PFSK-1 (cell line): Measurements from ENCODE around the gene UBA1.

Source experiments
- FOXP2 ChIP-seq: optimal IDR thresholded peaks from 2 replicates; pipeline ENCODE3; 2011; ENCODE audit warnings: borderline replicate concordance, control low read depth, inconsistent platforms; ENCODE audit not compliant: insufficient read depth; ENCODE audit errors: extremely low read length, extremely low read depth
- POLR2AphosphoS5 ChIP-seq: IDR thresholded peaks from 2 replicates; pipeline ENCODE4 v1.6.1; 2012; ENCODE audit warnings: low read depth, mild to moderate bottlenecking, control low read depth, low read length, moderate library complexity
- SIN3A ChIP-seq: IDR thresholded peaks from 2 replicates; pipeline ENCODE4 v1.6.1; 2012; ENCODE audit warnings: mild to moderate bottlenecking, low read length, moderate library complexity, borderline replicate concordance; ENCODE audit not compliant: insufficient read depth
- TAF1 ChIP-seq: IDR thresholded peaks from 2 replicates; pipeline ENCODE4 v1.6.1; 2012; ENCODE audit warnings: low read length, control low read depth, borderline replicate concordance; ENCODE audit not compliant: insufficient read depth
- TF ChIP-seq, protein P1 (sequence below), 2 experiments: IDR thresholded peaks; 2 replicates each; pipeline versions ENCODE4 v1.6.1 to v1.8.0; 2011 to 2012; ENCODE audit warnings: low read depth in 2 of 2, low read length in 2 of 2, control low read depth in 1 of 2, inconsistent platforms in 1 of 2, mild to moderate bottlenecking in 1 of 2, moderate library complexity in 1 of 2; ENCODE audit not compliant: insufficient read depth in 1 of 2

UBA1 gene

DNA sequence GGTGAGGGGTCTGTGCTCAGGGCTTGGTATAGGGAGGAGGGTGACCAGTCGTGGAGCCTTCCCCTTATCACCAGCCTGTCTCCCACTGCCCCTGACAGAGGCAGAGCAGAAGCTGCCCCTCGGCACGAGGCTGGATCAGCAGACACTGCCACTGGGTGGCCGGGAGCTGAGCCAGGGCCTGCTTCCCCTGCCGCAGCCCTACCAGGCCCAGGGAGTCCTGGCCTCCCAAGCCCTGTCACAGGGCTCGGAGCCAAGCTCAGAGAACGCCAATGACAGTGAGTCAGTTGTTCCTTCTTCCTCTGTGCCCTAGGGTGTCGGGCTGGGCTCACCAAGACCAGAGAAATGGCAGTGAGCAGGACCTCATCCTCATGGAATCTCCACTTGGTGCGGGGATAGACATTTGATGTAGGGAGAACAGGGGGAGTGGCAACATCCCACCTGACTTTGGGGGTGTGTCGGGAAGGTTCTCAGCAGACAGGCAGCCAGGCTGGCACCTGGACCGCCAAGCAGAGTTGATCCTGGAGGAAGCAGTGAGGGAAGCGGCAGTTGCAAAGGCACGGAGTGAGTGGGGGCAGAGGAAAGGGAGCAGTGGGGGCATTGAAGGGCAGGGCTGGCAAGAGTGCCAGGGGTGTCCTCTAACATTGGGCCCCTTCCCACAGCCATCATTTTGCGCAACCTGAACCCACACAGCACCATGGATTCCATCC, 14.3 kb upstream of the UBA1 start:
- TF ChIP-seq FOXP2 (no peak), TAF1 (no peak), POLR2AphosphoS5 (no peak), SIN3A (no peak)
- TF ChIP-seq, protein P1, sequence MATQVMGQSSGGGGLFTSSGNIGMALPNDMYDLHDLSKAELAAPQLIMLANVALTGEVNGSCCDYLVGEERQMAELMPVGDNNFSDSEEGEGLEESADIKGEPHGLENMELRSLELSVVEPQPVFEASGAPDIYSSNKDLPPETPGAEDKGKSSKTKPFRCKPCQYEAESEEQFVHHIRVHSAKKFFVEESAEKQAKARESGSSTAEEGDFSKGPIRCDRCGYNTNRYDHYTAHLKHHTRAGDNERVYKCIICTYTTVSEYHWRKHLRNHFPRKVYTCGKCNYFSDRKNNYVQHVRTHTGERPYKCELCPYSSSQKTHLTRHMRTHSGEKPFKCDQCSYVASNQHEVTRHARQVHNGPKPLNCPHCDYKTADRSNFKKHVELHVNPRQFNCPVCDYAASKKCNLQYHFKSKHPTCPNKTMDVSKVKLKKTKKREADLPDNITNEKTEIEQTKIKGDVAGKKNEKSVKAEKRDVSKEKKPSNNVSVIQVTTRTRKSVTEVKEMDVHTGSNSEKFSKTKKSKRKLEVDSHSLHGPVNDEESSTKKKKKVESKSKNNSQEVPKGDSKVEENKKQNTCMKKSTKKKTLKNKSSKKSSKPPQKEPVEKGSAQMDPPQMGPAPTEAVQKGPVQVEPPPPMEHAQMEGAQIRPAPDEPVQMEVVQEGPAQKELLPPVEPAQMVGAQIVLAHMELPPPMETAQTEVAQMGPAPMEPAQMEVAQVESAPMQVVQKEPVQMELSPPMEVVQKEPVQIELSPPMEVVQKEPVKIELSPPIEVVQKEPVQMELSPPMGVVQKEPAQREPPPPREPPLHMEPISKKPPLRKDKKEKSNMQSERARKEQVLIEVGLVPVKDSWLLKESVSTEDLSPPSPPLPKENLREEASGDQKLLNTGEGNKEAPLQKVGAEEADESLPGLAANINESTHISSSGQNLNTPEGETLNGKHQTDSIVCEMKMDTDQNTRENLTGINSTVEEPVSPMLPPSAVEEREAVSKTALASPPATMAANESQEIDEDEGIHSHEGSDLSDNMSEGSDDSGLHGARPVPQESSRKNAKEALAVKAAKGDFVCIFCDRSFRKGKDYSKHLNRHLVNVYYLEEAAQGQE (IDR thresholded peaks at IDR 0.05; ENCODE audit: insufficient read depth in 1 of 2, low read depth in 2 of 2, low read length in 2 of 2), result no peak

DNA sequence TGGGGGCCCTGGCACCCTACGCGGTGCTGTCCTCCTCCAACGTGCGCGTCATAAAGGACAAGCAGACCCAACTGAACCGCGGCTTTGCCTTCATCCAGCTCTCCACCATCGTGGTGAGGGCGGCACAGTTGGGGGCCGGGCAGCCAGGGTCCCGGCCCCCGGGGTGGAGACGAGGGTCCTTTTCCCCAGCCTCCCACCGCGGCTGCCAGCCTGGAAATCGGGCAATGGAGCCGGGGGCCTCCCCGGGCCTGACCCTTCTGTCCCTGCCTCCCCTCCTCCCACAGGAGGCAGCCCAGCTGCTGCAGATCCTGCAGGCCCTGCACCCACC, 13.7 kb upstream of the UBA1 start:
- TF ChIP-seq POLR2AphosphoS5, result no peak
- no peak for TF ChIP-seq SIN3A
- TF ChIP-seq FOXP2, result no peak
- TF ChIP-seq, protein P1 (IDR thresholded peaks at IDR 0.05; ENCODE audit: insufficient read depth in 1 of 2, low read depth in 2 of 2, low read length in 2 of 2), result no peak
- no peak for TF ChIP-seq TAF1

DNA sequence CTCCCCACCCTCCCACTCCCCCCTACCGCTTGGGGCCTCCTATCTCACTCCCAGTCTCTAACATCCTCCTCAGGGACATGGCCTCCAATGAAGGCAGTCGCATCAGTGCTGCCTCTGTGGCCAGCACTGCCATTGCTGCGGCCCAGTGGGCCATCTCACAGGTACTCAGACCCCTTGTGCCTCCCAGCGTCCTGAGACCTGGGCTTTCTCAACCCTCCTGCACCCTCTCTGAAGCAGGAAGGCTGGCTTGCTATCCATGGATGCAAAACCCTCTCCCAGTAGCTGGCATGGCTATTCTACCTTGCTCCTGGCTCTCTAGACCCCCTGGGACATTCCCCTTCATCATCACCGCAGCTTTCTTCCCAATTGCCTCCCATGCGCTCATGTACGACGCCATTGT, 13.3 kb upstream of the UBA1 start:
- TF ChIP-seq TAF1, result no peak
- TF ChIP-seq POLR2AphosphoS5, result no peak
- TF ChIP-seq, protein P1 (IDR thresholded peaks at IDR 0.05; ENCODE audit: insufficient read depth in 1 of 2, low read depth in 2 of 2, low read length in 2 of 2), result no peak
- TF ChIP-seq FOXP2, result no peak
- TF ChIP-seq SIN3A, result no peak

DNA sequence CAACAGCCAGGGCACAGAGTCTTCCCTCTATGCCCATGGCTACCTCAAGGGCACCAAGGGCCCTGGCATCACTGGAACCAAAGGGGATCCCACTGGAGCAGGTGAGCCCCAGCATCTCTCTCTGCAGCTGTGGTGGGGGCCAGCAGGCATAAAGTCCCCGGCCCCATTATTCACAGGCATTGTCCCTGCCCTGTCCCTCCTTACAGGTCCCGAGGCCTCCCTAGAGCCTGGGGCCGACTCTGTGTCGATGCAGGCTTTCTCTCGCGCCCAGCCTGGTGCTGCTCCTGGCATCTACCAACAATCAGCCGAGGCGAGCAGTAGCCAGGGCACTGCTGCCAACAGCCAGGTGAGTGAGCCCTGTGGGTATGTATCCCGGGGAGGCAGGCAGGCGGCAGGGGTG, 12.3 kb upstream of the UBA1 start:
- TF ChIP-seq, protein P1 (IDR thresholded peaks at IDR 0.05; ENCODE audit: insufficient read depth in 1 of 2, low read depth in 2 of 2, low read length in 2 of 2), result no peak
- TF ChIP-seq TAF1 (no peak), SIN3A (no peak), FOXP2 (no peak), POLR2AphosphoS5 (no peak)
